Calu3 (cell line): ENCODE results near the gene HNRNPU. TPM values are rescaled to one million over a fixed set of nuclear protein-coding genes. Genes with fewer than 3 reads are reported as not detected.

Source experiments
- BruUV-seq: library from RNA; stranded (reverse); fragments of 400-500 nt; replicated peaks from 2 replicates; lab custom pipeline; 2021; lab: Mats Ljungman, UMichigan
- CTCF ChIA-PET: fragments of 300-600 bp; sonication (Branson Sonifier 250); formaldehyde crosslinking; loops from one replicate; lab custom pipeline; 2022; ENCODE audit warnings: antibody characterized with exemption; lab: Charles Lee
- DNase-seq: peaks from one replicate; pipeline ENCODE4 v3.0.0; 2022
- H3K27ac Mint-ChIP-seq: one replicate; pipeline ENCODE4 v1.8.0; 2022; ENCODE audit warnings: mixed read lengths; ENCODE audit not compliant: unreplicated experiment
- H3K27me3 Mint-ChIP-seq: one replicate; pipeline ENCODE4 v1.8.0; 2022; ENCODE audit warnings: mixed read lengths; ENCODE audit not compliant: unreplicated experiment
- H3K36me3 Mint-ChIP-seq: one replicate; pipeline ENCODE4 v1.8.0; 2022; ENCODE audit warnings: mild to moderate bottlenecking, moderate library complexity, mixed read lengths; ENCODE audit not compliant: insufficient read depth, unreplicated experiment
- H3K4me1 Mint-ChIP-seq: one replicate; pipeline ENCODE4 v1.8.0; 2022; ENCODE audit warnings: mild to moderate bottlenecking, low read depth, mixed read lengths; ENCODE audit not compliant: unreplicated experiment
- H3K4me3 Mint-ChIP-seq: one replicate; pipeline ENCODE4 v1.8.0; 2022; ENCODE audit warnings: mild to moderate bottlenecking, low read depth, moderate library complexity, mixed read lengths; ENCODE audit not compliant: unreplicated experiment
- H3K9me3 Mint-ChIP-seq: one replicate; pipeline ENCODE4 v1.8.0; 2022; ENCODE audit warnings: low read depth, mixed read lengths; ENCODE audit not compliant: unreplicated experiment
- CTCF ChIP-seq: fragments of 200-600 bp; IDR thresholded peaks from one replicate; pipeline ENCODE4 v1.8.0; 2022; ENCODE audit warnings: antibody characterized with exemption; ENCODE audit not compliant: unreplicated experiment
- intact Hi-C: fragments of 100-400 bp; cut with micrococcal nuclease; formaldehyde crosslinking; loops from one replicate; pipeline ENCODE4 v1.10.0; 2022; ENCODE audit not compliant: unreplicated experiment
- total RNA-seq: library from RNA; stranded (reverse); gene quantifications from 2 replicates; pipeline ENCODE4 v1.2.3, GENCODE V29; 2022

HNRNPU gene
- total RNA-seq, 1 experiment from 2014 or later = 453 TPM

- no peak for DNase-seq
- intact Hi-C loops = no loop called here
- CTCF ChIA-PET = interaction anchor here (0.7 kb wide), 2 partner anchors 139 to 200 kb away, joined by 3 read pairs; no protein-coding TSS in a partner anchor
- no peak overlapping the region for H3K27ac Mint-ChIP-seq
- no TSS peak for BruUV-seq
- no peak for TF ChIP-seq CTCF
- no peaks in the 10 kb centered on the region for H3K36me3 Mint-ChIP-seq
- H3K9me3 Mint-ChIP-seq = no peaks in the 10 kb centered on the region
- peaks cover 10% of the 10 kb centered on the region for H3K27me3 Mint-ChIP-seq
- no peak overlapping the region for H3K4me3 Mint-ChIP-seq
- no peaks in the 10 kb centered on the region for H3K4me1 Mint-ChIP-seq
Measured at GRCh38 chr1:244813327-244813726, 51.0 kb downstream of the HNRNPU start.

- Mint-ChIP-seq H3K4me1 (no peaks in the 10 kb centered on the region), H3K9me3 (no peaks in the 10 kb centered on the region), H3K27ac (no peak overlapping the region), H3K4me3 (no peak overlapping the region), H3K36me3 (no peaks in the 10 kb centered on the region), H3K27me3 (peaks cover 10% of the 10 kb centered on the region)
- no peak for DNase-seq
- intact Hi-C loops = no loop called here
- CTCF ChIA-PET = interaction anchor here (0.8 kb wide), 1 partner anchor 8 kb away, joined by 4 read pairs; no protein-coding TSS in a partner anchor
- no peak for TF ChIP-seq CTCF
- no TSS peak for BruUV-seq
Measured at GRCh38 chr1:244810221-244810620, 54.1 kb downstream of the HNRNPU start.

GRCh38 chr1:244807138-244807537, 57.2 kb downstream of the HNRNPU start:
- CTCF ChIA-PET = no interaction called here
- no peaks in the 10 kb centered on the region for H3K27me3 Mint-ChIP-seq
- no peaks in the 10 kb centered on the region for H3K36me3 Mint-ChIP-seq
- intact Hi-C loops = no loop called here
- H3K27ac Mint-ChIP-seq = no peak overlapping the region
- no peak for DNase-seq
- H3K4me3 Mint-ChIP-seq = no peak overlapping the region
- no TSS peak for BruUV-seq
- TF ChIP-seq CTCF = no peak
- peaks cover 7% of the 10 kb centered on the region for H3K4me1 Mint-ChIP-seq
- no peaks in the 10 kb centered on the region for H3K9me3 Mint-ChIP-seq

- intact Hi-C loops = no loop called here
- TF ChIP-seq CTCF = no peak
- no peaks in the 10 kb centered on the region for H3K36me3 Mint-ChIP-seq
- H3K4me3 Mint-ChIP-seq = no peak overlapping the region
- no peak for DNase-seq
- no peak overlapping the region for H3K27ac Mint-ChIP-seq
- CTCF ChIA-PET = no interaction called here
- H3K9me3 Mint-ChIP-seq = no peaks in the 10 kb centered on the region
- H3K27me3 Mint-ChIP-seq = no peaks in the 10 kb centered on the region
- peaks cover 20% of the 10 kb centered on the region for H3K4me1 Mint-ChIP-seq
- BruUV-seq = no TSS peak
Measured at GRCh38 chr1:244804841-244805240, 59.5 kb downstream of the HNRNPU start.
